Measurements from ENCODE around the gene GRK4.

GRCh38 chr4:3025881-3026280 is 62.5 kb downstream of the GRK4 start:
- TF ChIP-seq CTCF (IDR thresholded peaks at IDR 0.05) (no peak), POLR2A (IDR thresholded peaks at IDR 0.05) (no peak)

Data from breast epithelium (tissue), 3 donors.